SH-SY5Y (cell line): ENCODE results near the gene ECHDC3.

Experiments used
- GATA2 ChIP-seq: IDR thresholded peaks from 2 replicates; pipeline ENCODE4 v1.6.1; 2011; ENCODE audit warnings: mild to moderate bottlenecking, low read depth, low read length
- GATA3 ChIP-seq: IDR thresholded peaks from 2 replicates; pipeline ENCODE4 v1.6.1; 2011; ENCODE audit warnings: low read depth, mild to moderate bottlenecking, low read length, moderate library complexity

GRCh38 chr10:11797281-11797680 lies 55.1 kb downstream of the ECHDC3 start:
- TF ChIP-seq GATA3 (no peak), GATA2 (no peak)
